Fibroblast of lung (primary cell): Measurements from ENCODE around the gene BNIP3. TPM values are rescaled to one million over a fixed set of nuclear protein-coding genes. Genes with fewer than 3 reads are reported as not detected.

Experiments used
- DNase-seq, 2 donors: peaks; one replicate each; pipeline versions ENCODE4 v3.0.0 to v3.0.0-alpha.2; 2010; ENCODE audit warnings: low read depth in 2 of 2
- H2AFZ ChIP-seq: 2 replicates; pipeline ENCODE4 v1.5.1; 2012; ENCODE audit warnings: low read length, control low read depth, inconsistent platforms
- H3K27ac ChIP-seq: 2 replicates; pipeline ENCODE4 v1.5.1; 2011; ENCODE audit warnings: low read length, control low read depth; ENCODE audit not compliant: insufficient read depth
- H3K27me3 ChIP-seq: 2 replicates; pipeline ENCODE4 v1.5.1; 2011; ENCODE audit warnings: mild to moderate bottlenecking, low read length; ENCODE audit not compliant: control insufficient read depth, insufficient read depth
- H3K36me3 ChIP-seq: 2 replicates; pipeline ENCODE4 v1.5.1; 2011; ENCODE audit warnings: low read length; ENCODE audit not compliant: control insufficient read depth, insufficient read depth
- H3K4me1 ChIP-seq: 2 replicates; pipeline ENCODE4 v1.5.1; 2011; ENCODE audit warnings: low read length; ENCODE audit not compliant: control insufficient read depth, insufficient read depth; ENCODE audit errors: extremely low read depth
- H3K4me2 ChIP-seq: 2 replicates; pipeline ENCODE4 v1.5.1; 2011; ENCODE audit warnings: low read length, control low read depth; ENCODE audit not compliant: insufficient read depth; ENCODE audit errors: extremely low read depth
- H3K4me3 ChIP-seq, 4 experiments: fragments of 200-600 bp in 1 of 4; sonication (generic) in 1 of 4; replicated peaks in 1 of 4; 2 replicates each; pipeline ENCODE4 v1.5.1; 2011 to 2016; ENCODE audit warnings: low read length in 4 of 4, low read depth in 3 of 4, mild to moderate bottlenecking in 3 of 4, control low read depth in 2 of 4, inconsistent platforms in 1 of 4, mixed read lengths in 1 of 4; ENCODE audit not compliant: insufficient read depth in 1 of 4; ENCODE audit errors: control extremely low read depth in 1 of 4
- H3K79me2 ChIP-seq: 2 replicates; pipeline ENCODE4 v1.5.1; 2012; ENCODE audit warnings: mild to moderate bottlenecking, low read length, inconsistent platforms; ENCODE audit not compliant: control insufficient read depth, insufficient read depth
- H3K9ac ChIP-seq: 2 replicates; pipeline ENCODE4 v1.5.1; 2011; ENCODE audit warnings: mild to moderate bottlenecking, low read length, control low read depth; ENCODE audit not compliant: insufficient read depth
- H3K9me3 ChIP-seq: 2 replicates; pipeline ENCODE4 v1.5.1; 2012; ENCODE audit warnings: low read depth, low read length; ENCODE audit not compliant: control insufficient read depth, insufficient read depth
- H4K20me1 ChIP-seq: 2 replicates; pipeline ENCODE4 v1.5.1; 2011; ENCODE audit warnings: low read length; ENCODE audit not compliant: control insufficient read depth, insufficient read depth; ENCODE audit errors: extremely low read depth
- CTCF ChIP-seq, 2 donors: IDR thresholded peaks in 1 of 2; conservative IDR thresholded peaks in 1 of 2; 1 replicate in 1 of 2; 2 replicates in 1 of 2; pipeline ENCODE4 v1.5.1; 2011 to 2012; ENCODE audit warnings: low read length in 2 of 2, control low read depth in 1 of 2, inconsistent platforms in 1 of 2, low read depth in 1 of 2, mild to moderate bottlenecking in 1 of 2
- EZH2 ChIP-seq: IDR thresholded peaks from 2 replicates; pipeline ENCODE4 v1.5.1; 2012; ENCODE audit warnings: low read length, control low read depth, mild to moderate bottlenecking; ENCODE audit errors: missing control alignments
- polyA plus RNA-seq, 2 donors: library from polyadenylated mRNA; depleted of rRNA in 1 of 2; stranded (reverse) in 1 of 2; unstranded in 1 of 2; fragments of >200 nt; gene quantifications; 2 replicates each; pipeline ENCODE4 v1.2.1, GENCODE V29; 2011 to 2012; ENCODE audit warnings: missing spikeins in 1 of 2
- total RNA-seq: library from RNA; depleted of rRNA; stranded (reverse); fragments of >200 nt; gene quantifications from 2 replicates; pipeline ENCODE4 v1.2.1, GENCODE V29; 2014

BNIP3 gene
- total and polyA plus RNA-seq, 2 donors (not counting 1 experiment from before 2014, with no cell fraction given): 62.4 to 104 TPM

DNA sequence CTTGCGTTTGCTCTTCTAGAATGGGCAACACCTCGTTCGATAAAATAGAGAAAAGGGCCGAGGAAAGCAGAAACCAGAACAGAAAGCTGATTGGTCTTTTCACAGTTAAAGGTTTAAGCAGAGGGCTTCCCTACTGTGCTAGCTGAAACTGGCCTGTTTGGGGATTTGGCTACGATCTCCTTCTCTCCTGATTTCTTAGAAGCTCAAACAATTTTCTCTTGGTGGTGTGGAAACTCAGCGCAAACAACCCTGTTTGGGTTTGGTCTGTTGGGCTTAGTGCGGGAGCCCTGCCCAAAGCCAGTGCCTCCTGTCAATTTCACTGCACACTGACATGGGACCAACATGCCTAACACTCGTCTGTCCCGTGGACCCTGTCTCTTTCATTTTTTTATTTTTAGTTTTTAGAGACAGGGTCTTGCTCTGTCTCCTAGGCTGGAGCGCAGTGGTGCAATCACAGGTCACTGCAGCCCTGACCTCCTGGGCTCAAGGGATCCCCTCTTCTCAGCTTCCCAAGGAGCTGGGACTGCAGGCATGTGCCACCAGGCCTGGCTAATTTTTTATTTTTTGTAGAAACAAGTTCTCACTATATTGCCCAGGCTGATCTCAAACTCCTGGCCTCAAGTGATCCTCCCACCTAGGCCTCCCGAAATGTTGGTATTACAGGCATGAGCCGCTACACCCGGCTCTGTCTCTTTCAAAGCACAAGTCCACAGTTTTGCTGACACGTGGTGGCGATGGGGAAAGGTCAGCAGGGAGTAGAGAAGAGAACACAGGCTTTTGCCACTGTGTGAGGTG lies 16.5 kb upstream of the BNIP3 start:
- Histone ChIP-seq H3K4me3 (peak overlapping the region in 2 of 4 experiments; percentile 16 to 26), H3K27me3 (no peaks in the 10 kb centered on the region), H2AFZ (peak overlapping the region; percentile 81), H3K79me2 (no peaks in the 10 kb centered on the region), H3K4me1 (peaks cover 4% of the 10 kb centered on the region), H3K27ac (no peak overlapping the region), H4K20me1 (no peaks in the 10 kb centered on the region), H3K4me2 (peak overlapping the region; percentile 75), H3K9ac (no peak overlapping the region), H3K36me3 (no peaks in the 10 kb centered on the region), H3K9me3 (no peaks in the 10 kb centered on the region)
- DNase-seq: no peak
- TF ChIP-seq CTCF (conservative IDR thresholded peaks at IDR 0.05 in 1 of 2, IDR thresholded peaks at IDR 0.05 in 1 of 2; ENCODE audit: low read depth in 1 of 2, low read length in 2 of 2): no peak
- TF ChIP-seq EZH2: no peak

DNA sequence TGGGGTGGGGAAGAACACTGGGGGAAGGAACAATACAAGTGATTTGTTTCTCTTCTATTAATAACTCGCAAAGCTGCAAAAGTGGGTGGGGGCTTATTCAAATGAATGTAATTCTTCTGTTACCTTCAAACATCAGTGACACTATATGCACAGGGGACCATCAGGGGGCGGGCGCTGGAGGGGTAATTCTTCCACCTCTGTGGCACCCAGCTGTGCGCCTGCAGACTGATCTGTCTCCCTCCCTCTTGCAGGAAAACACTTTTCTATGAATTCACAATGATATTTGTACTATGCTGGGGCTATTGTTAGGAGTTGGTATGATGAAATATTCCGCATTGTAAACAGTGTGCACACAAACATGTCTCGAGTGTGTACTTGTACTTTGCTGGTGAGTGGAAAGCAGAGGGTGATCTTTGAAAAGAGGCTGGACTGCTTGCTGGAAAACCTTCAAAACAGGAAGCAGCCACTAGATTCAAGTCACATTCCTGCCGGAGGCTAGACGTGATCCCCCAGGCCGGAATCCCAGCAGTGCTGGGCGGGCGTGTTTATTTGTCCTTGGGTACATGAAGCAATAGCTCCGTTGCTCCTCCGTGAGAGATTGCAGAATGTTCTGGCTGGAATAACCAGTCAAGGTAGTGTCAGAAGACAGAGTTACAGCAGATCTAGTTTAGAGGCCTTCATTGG lies 15.8 kb upstream of the BNIP3 start:
- peak overlapping the region; percentile 81 for H2AFZ ChIP-seq
- H3K27ac ChIP-seq: no peak overlapping the region
- TF ChIP-seq EZH2: no peak
- no peak for TF ChIP-seq CTCF (conservative IDR thresholded peaks at IDR 0.05 in 1 of 2, IDR thresholded peaks at IDR 0.05 in 1 of 2; ENCODE audit: low read depth in 1 of 2, low read length in 2 of 2)
- H4K20me1 ChIP-seq: no peaks in the 10 kb centered on the region
- peak overlapping the region in 2 of 4 experiments; percentile 16 to 26 for H3K4me3 ChIP-seq
- H3K9ac ChIP-seq: no peak overlapping the region
- H3K4me1 ChIP-seq: peaks cover 4% of the 10 kb centered on the region
- H3K9me3 ChIP-seq: no peaks in the 10 kb centered on the region
- no peaks in the 10 kb centered on the region for H3K79me2 ChIP-seq
- no peaks in the 10 kb centered on the region for H3K27me3 ChIP-seq
- H3K36me3 ChIP-seq: no peaks in the 10 kb centered on the region
- peak overlapping the region; percentile 75 for H3K4me2 ChIP-seq
- peak; percentile 44 to 91 for DNase-seq
